Activated CD4-positive, alpha-beta T cell treated with anti-CD3 and anti-CD28 coated beads for 4 hours (primary cell): Measurements from ENCODE around the gene TEDC1.
A peak's percentile ranks its signal among the peaks of the same experiment; 100 is the strongest.

ENCODE experiments used
- DNase-seq, 2 donors: peaks; one replicate each; pipeline ENCODE4 v3.0.0-alpha.2; 2020

Gene TEDC1

GRCh38 chr14:105486163-105486973 is 4.7 kb upstream of the TEDC1 start, which contains the start of gene CRIP1:
TSS of gene CRIP1 (plus strand) at chr14:105486886. CDS start at chr14:105487260, 374 bp downstream.
- DNase-seq: no peak

DNA sequence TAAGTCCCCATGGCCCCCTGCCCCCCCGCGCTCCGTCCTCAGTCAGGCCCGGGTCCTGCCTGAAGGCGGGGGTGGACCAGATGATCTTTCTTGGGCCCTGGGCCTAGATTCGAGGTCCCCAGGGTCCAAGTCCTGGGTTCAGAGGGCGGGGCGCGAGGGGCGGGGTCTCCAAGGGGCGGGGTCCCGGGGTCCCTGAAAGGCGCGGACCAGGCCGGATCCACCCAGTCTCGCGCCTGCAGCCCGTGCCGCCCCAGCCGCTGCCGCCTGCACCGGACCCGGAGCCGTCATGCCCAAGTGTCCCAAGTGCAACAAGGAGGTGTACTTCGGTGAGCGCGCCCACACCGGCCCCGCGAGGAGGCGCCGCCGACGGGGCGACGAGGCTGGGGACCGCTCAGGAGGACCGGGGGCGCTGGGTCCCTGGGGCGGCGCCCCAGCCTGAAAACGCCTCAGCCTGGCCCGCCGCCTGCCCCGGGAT is 4.0 kb upstream of the TEDC1 start:
- DNase-seq: peak in 1 of 2 donors; percentile 54

GRCh38 chr14:105487449-105487985 is 3.5 kb upstream of the TEDC1 start:
- peak; percentile 50 to 63 for DNase-seq

GRCh38 chr14:105487986-105488777 is 2.9 kb upstream of the TEDC1 start:
- no peak for DNase-seq

DNA sequence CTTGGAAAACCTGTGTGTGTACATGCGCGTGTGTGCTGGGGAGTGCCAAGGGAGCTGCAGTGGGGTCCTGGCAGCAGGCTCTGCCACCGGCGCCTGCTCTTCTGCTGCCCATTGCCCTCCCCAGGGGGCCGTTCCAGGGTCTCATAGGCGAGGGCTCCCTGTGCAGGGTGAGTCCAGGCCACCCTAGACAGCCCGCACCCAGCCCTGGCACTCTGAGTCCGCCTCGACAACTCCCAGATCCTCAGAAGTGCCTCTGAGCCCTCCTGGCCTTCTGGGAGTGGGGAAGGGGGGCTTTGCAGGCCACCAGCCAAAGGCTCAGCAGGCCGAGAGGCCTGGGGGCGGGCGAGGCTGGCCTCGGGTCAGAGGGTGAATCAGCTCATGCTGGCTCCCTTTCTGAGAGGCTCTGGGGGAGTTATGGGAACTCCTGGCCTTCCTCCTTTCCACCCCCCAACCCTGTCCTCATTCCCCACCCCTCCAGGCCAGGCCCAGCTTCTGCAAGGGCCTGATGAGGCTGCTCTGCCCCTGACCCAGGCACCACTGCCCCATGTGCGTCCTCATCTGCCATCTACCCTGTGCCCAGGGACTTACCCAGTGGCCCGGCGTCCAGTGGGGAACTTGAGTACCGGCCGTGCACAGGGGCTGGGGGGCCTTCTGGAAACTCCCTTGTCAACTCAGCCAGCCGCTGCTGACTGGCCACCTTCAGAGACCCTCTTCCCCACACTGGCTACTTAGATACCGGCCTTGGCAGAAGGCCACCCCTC is 2.1 kb upstream of the TEDC1 start:
- no peak for DNase-seq

GRCh38 chr14:105489542-105490266 is 1.3 kb upstream of the TEDC1 start:
- DNase-seq: peak; percentile 84 to 87

GRCh38 chr14:105490267-105490571 is 827 bp upstream of the TEDC1 start:
- no peak for DNase-seq

DNA sequence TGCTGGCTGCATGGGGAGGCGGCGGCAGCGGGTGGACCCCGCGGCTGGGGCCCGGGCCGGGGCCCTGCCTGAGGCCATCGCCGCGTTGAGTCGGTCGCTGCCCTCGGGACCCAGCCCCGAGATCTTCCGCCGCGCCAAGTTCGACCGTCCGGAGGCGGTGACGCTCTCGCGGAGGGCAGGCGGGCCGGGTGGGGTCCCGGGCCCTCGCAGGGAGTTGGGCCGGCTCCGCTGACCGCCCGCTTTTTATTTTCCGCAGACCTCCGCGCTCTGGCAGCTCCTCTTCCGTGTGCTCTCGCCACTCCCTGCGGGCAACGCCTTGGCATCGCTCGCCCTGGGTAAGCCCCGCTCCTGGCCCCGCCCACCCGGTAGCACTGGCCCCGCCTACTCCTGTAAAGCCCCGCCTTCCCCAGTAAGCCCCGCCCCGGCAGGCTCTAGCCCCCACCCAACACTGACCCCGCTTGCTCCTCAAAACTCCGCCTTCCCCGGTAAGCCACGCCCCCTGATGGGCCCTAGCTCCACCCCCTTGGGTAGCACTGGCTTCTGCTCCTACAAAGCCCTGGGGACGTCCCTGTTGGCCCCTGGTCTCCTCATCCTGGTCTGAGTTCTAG is 424 bp downstream of the TEDC1 start:
- DNase-seq: peak; percentile 80

- peak in 1 of 2 donors; percentile 8 for DNase-seq
These were observed 1.3 kb downstream of the TEDC1 start for GRCh38 chr14:105492031-105492970.

DNA sequence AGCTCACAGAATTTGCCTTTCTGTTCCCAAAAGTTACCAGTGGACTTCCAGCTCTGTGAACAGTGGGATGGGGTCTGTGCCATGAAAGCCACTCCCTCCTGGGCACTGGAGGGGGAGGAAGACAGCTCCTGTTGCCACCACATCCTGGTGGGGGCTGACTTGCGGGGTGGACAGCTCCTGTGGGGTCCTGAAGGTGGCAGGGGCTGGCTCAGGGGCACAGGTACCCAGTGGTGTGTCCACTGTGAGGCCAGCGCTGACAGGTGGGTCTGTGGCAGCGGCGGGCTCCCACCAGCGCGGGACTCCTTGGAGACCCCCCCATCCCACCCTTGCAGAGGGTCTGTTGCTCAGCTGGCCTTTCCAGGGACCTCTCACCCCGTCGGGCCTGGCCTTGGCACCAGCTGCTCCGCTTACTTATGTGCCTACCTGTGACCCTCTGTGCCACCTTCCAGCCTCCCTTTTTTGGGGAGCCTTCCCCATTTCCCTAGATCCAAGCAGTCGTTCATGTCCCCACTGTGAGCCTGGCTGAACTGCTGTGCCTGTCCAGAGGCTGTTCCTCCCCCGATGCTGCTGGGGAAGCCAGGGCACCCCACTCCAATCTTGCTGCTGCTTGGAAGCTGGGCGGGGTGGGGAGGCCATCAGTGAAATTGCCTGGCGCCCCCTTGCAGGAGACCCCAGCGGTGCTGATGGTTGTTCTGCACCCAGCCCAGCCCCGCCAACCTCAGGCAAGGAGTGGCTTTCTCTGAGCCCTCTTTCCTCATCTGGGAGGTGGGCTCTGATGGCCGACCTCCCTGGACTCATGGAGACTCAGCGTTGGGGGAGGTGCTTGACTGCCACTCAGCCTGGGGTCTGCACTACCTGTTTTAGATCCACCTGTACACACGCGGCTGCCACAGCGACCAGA is 2.2 kb downstream of the TEDC1 start:
- DNase-seq: no peak

DNA sequence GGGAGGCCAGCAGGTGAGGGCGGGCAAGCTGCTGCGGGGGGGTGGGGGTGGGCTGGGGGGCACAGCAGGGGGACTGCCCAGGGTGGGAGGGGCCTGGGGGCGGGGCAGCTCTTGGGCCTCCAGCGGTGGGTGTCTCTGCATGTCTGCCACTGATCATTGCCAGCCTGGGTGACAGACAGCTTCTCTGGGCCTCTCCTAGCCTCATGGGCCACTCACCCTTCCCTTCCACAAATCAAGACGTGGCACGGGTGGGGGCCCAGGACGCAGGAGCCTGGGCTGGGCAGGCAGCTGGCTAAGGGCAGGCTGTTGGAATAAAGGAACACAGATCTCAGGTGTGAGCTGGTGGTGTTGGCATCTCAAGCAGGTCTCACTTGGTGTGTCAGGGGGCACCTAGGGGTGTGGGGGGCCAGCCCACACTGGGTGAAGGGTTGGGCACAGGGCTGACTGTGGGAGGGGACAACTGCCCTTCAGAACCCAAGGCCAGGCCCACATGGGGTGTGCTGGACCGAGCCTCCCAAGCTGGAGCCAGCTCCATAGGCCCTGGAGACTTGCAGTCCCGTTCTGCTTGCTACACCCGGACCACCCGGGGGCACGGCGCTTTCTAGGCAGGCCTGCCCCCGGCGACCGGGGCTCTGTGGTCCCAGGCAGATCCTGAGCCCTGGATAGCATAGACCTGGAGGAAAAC is 3.0 kb downstream of the TEDC1 start:
- no peak for DNase-seq

DNA sequence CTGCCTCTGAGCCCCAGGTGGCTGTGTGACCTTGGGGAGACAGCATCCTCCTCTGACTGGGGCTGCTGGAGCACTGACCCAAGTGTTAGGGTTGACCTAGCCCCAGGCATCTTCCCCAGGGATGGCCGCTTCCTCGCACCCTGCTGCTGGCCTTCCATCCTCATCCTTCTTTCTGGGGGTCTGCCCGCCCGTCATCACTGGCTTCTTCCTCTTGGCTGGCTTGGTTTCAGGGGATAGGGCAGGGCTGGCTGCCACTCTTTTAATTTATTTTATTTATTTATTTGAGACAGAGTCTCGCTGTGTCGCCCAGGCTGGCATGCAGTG is 3.5 kb downstream of the TEDC1 start:
- no peak for DNase-seq

DNA sequence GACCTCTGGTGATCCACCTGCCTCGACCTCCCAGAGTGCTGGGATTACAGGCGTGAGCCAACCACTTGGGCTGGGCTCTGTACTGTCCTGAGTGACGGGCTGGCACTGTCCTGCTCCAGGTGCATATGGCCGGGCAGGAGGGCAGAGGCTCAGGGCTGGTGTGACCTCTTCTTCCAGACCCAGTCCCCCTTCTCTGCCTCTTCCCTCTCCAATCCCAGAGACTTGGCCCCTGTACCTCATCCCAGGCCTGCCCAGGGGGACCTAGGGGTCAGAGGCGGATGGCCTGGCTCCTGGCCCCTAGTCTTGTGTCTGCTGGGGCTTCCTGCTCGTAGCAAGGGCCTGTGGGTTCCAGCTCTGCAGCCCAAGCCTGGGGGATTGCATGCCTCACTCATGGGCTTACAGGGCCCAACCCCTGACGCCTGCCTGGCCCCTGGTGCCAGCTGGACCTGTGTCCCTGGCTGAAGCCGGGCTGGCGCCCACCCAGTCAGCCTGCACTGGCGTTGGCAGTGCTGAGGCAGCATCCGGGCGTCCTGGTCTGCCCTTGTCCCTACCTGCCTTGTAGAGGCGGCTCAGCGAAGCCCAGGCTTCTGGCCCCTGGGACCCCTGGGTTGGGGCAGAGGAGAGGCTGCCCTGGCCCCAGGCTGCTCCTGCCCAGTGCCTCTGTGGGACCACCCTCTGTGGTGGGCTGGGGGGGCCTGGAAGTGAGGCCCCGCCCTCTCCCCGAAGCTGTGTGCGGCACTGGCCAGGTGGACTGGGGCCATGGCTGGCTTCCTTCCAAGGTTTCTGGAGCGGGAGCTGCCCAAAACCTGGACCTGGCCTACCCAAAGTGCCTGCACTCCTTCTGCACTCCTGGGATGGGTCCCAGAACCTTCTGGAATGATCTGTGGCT is 4.3 kb downstream of the TEDC1 start:
- peak in 1 of 2 donors; percentile 4 for DNase-seq

DNA sequence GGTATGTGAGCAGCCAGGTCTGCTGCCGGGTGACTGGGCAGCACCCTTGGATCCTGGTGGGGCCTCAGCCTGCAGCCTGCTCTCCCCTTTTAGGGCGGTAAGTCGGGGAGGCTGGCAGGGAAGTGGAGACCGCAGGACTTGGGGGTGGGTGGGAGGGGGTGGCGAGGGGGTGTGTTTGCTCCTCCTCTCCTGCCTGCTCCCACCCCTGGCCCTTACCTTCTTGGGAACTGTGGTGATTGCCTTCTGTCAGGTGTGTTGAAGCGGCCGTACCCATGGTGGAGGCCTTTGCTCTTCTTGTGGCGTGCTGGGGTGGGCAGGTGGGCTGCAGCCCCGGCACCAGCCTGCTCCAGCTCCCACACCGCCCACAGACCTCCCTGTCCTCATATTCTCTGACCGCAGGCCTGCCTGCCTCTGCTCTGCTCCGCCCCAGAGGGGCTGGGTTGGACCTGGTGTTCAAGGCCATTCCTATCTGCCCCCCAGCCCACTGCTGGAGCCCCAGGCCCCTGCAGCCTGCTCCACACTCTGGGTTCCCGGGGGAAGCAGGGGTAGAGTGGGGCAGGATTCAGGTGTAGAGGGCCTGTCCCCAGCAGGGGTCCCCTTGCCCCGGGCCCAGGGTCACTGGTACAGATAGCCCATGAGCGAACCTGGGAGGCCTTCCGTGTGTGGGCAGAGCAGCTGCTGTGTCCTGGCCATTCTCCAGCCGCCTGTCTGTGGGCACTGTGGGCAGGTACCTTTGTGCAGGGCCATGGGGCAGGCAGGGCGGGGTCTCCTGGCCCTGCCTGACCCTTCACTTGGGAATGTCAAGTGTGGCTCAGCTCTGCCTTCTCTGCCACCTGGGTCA is 5.2 kb downstream of the TEDC1 start:
- no peak for DNase-seq

GRCh38 chr14:105496831-105497591 is 6.0 kb downstream of the TEDC1 start:
- DNase-seq: no peak
